DND-41 (cell line): ENCODE measurements around the gene SLC25A25.
A peak's percentile ranks its signal among the peaks of the same experiment; 100 is the strongest.

Experiments used
- ATAC-seq: fragments of 200-7000 bp; cut with Tn5 transposase; 3 replicates; pipeline ENCODE4 v1.9.1; 2021; ENCODE audit warnings: low read depth; ENCODE audit not compliant: insufficient read depth
- DNase-seq: peaks from one replicate; pipeline ENCODE4 v3.0.0-alpha.2; 2020
- H2AFZ ChIP-seq: 2 replicates; pipeline ENCODE4 v1.6.0; 2012; ENCODE audit warnings: low read depth, low read length
- H3K27ac ChIP-seq: 2 replicates; pipeline ENCODE4 v1.5.1; 2012; ENCODE audit warnings: low read length, inconsistent platforms
- H3K27me3 ChIP-seq: fragments of 200-600 bp; sonication (generic); 2 replicates; pipeline ENCODE4 v1.6.0; 2012; ENCODE audit warnings: low read length, mild to moderate bottlenecking, inconsistent platforms; ENCODE audit not compliant: insufficient read depth, poor library complexity
- H3K36me3 ChIP-seq: 2 replicates; pipeline ENCODE4 v1.5.1; 2012; ENCODE audit warnings: low read length, inconsistent platforms; ENCODE audit not compliant: insufficient read depth
- H3K4me1 ChIP-seq: 2 replicates; pipeline ENCODE4 v1.5.1; 2012; ENCODE audit warnings: mild to moderate bottlenecking, low read length; ENCODE audit not compliant: insufficient read depth
- H3K4me2 ChIP-seq: 2 replicates; pipeline ENCODE4 v1.6.0; 2012; ENCODE audit warnings: mild to moderate bottlenecking, moderate library complexity, low read length, inconsistent platforms; ENCODE audit not compliant: insufficient read depth
- H3K4me3 ChIP-seq, 2 experiments: fragments of 200-600 bp in 1 of 2; shearing (Covaris generic) in 1 of 2; 2 replicates each; pipeline ENCODE4 v1.5.1; 2012 to 2016; ENCODE audit warnings: inconsistent platforms in 2 of 2, low read length in 2 of 2, mild to moderate bottlenecking in 2 of 2, low read depth in 1 of 2, moderate library complexity in 1 of 2
- H3K79me2 ChIP-seq: 2 replicates; pipeline ENCODE4 v1.6.0; 2012; ENCODE audit warnings: low read length, inconsistent platforms; ENCODE audit not compliant: insufficient read depth
- H3K9ac ChIP-seq: 2 replicates; pipeline ENCODE4 v1.6.0; 2012; ENCODE audit warnings: low read depth, mild to moderate bottlenecking, inconsistent platforms, low read length, moderate library complexity
- H3K9me3 ChIP-seq: 2 replicates; pipeline ENCODE4 v1.5.1; 2012; ENCODE audit warnings: low read length, moderate library complexity, mild to moderate bottlenecking, inconsistent platforms; ENCODE audit not compliant: insufficient read depth, severe bottlenecking
- H4K20me1 ChIP-seq: 2 replicates; pipeline ENCODE4 v1.6.0; 2012; ENCODE audit warnings: low read length; ENCODE audit not compliant: insufficient read depth
- CTCF ChIP-seq: IDR thresholded peaks from 2 replicates; pipeline ENCODE4 v1.5.1; 2012; ENCODE audit warnings: borderline replicate concordance, low read length, moderate library complexity, mild to moderate bottlenecking; ENCODE audit not compliant: poor library complexity, severe bottlenecking; ENCODE audit errors: extremely low read depth
- EZH2 ChIP-seq: IDR thresholded peaks from 3 replicates; pipeline ENCODE4 v1.6.1; 2012; ENCODE audit warnings: borderline replicate concordance, low read depth, mild to moderate bottlenecking, moderate library complexity, low read length, inconsistent platforms; ENCODE audit not compliant: severe bottlenecking

Gene SLC25A25

GRCh38 chr9:128106940-128107467 lies 39.0 kb downstream of the SLC25A25 start:
- ATAC-seq (no peak), DNase-seq (no peak)
- Histone ChIP-seq H4K20me1 (no peaks in the 10 kb centered on the region; the same call in 1 of the 2 replicates), H3K9me3 (no peaks in the 10 kb centered on the region), H3K79me2 (no peaks in the 10 kb centered on the region), H3K9ac (no peak overlapping the region), H3K27ac (no peak overlapping the region; the same call in 1 of the 2 replicates), H3K4me1 (peaks cover 26% of the 10 kb centered on the region), H3K27me3 (no peaks in the 10 kb centered on the region), H3K4me3 (no peak overlapping the region), H2AFZ (no peak overlapping the region), H3K4me2 (no peak overlapping the region), H3K36me3 (peaks cover 56% of the 10 kb centered on the region)
- no peak for TF ChIP-seq EZH2
- no peak for TF ChIP-seq CTCF

DNA sequence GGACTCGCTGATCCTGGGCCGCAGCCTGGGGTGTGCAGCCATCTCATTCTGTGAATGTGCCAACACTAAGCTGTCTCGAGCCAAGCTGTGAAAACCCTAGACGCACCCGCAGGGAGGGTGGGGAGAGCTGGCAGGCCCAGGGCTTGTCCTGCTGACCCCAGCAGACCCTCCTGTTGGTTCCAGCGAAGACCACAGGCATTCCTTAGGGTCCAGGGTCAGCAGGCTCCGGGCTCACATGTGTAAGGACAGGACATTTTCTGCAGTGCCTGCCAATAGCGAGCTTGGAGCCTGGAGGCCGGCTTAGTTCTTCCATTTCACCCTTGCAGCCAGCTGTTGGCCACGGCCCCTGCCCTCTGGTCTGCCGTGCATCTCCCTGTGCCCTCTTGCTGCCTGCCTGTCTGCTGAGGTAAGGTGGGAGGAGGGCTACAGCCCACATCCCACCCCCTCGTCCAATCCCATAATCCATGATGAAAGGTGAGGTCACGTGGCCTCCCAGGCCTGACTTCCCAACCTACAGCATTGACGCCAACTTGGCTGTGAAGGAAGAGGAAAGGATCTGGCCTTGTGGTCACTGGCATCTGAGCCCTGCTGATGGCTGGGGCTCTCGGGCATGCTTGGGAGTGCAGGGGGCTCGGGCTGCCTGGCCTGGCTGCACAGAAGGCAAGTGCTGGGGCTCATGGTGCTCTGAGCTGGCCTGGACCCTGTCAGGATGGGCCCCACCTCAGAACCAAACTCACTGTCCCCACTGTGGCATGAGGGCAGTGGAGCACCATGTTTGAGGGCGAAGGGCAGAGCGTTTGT lies 39.6 kb downstream of the SLC25A25 start:
- Histone ChIP-seq H2AFZ (no peak overlapping the region), H3K36me3 (peaks cover 50% of the 10 kb centered on the region), H3K9me3 (no peaks in the 10 kb centered on the region), H3K79me2 (no peaks in the 10 kb centered on the region), H4K20me1 (no peaks in the 10 kb centered on the region; the same call in 1 of the 2 replicates), H3K4me3 (no peak overlapping the region), H3K4me1 (peaks cover 20% of the 10 kb centered on the region), H3K9ac (no peak overlapping the region), H3K27me3 (no peaks in the 10 kb centered on the region), H3K4me2 (no peak overlapping the region), H3K27ac (peak overlapping the region; percentile 14; the same call in 1 of the 2 replicates)
- TF ChIP-seq EZH2 (no peak), CTCF (no peak)
- ATAC-seq, result no peak
- DNase-seq, result no peak

- no peak overlapping the region for H3K27ac ChIP-seq
- peaks cover 2% of the 10 kb centered on the region; the same call in 1 of the 2 replicates for H4K20me1 ChIP-seq
- peaks cover 44% of the 10 kb centered on the region for H3K36me3 ChIP-seq
- TF ChIP-seq EZH2, result no peak
- TF ChIP-seq CTCF, result no peak
- H2AFZ ChIP-seq, result no peak overlapping the region
- no peak for DNase-seq
- H3K4me1 ChIP-seq, result peaks cover 12% of the 10 kb centered on the region
- H3K27me3 ChIP-seq, result no peaks in the 10 kb centered on the region
- H3K4me2 ChIP-seq, result no peak overlapping the region
- no peaks in the 10 kb centered on the region for H3K9me3 ChIP-seq
- no peaks in the 10 kb centered on the region for H3K79me2 ChIP-seq
- no peak overlapping the region for H3K9ac ChIP-seq
- no peak for ATAC-seq
- H3K4me3 ChIP-seq, result no peak overlapping the region
Observed at GRCh38 chr9:128108269-128109049, 40.4 kb downstream of the SLC25A25 start.
